Calu3 (cell line): Measurements from ENCODE around the gene ANO4. TPM values are rescaled to one million over a fixed set of nuclear protein-coding genes. Genes with fewer than 3 reads are reported as not detected.

Source experiments
- BruUV-seq: library from RNA; stranded (reverse); fragments of 400-500 nt; replicated peaks from 2 replicates; lab custom pipeline; 2021; lab: Mats Ljungman, UMichigan
- CTCF ChIA-PET: fragments of 300-600 bp; sonication (Branson Sonifier 250); formaldehyde crosslinking; loops from one replicate; lab custom pipeline; 2022; ENCODE audit warnings: antibody characterized with exemption; lab: Charles Lee
- DNase-seq: peaks from one replicate; pipeline ENCODE4 v3.0.0; 2022
- H3K27ac Mint-ChIP-seq: one replicate; pipeline ENCODE4 v1.8.0; 2022; ENCODE audit warnings: mixed read lengths; ENCODE audit not compliant: unreplicated experiment
- H3K27me3 Mint-ChIP-seq: one replicate; pipeline ENCODE4 v1.8.0; 2022; ENCODE audit warnings: mixed read lengths; ENCODE audit not compliant: unreplicated experiment
- H3K36me3 Mint-ChIP-seq: one replicate; pipeline ENCODE4 v1.8.0; 2022; ENCODE audit warnings: mild to moderate bottlenecking, moderate library complexity, mixed read lengths; ENCODE audit not compliant: insufficient read depth, unreplicated experiment
- H3K4me1 Mint-ChIP-seq: one replicate; pipeline ENCODE4 v1.8.0; 2022; ENCODE audit warnings: mild to moderate bottlenecking, low read depth, mixed read lengths; ENCODE audit not compliant: unreplicated experiment
- H3K4me3 Mint-ChIP-seq: one replicate; pipeline ENCODE4 v1.8.0; 2022; ENCODE audit warnings: mild to moderate bottlenecking, low read depth, moderate library complexity, mixed read lengths; ENCODE audit not compliant: unreplicated experiment
- H3K9me3 Mint-ChIP-seq: one replicate; pipeline ENCODE4 v1.8.0; 2022; ENCODE audit warnings: low read depth, mixed read lengths; ENCODE audit not compliant: unreplicated experiment
- intact Hi-C: fragments of 100-400 bp; cut with micrococcal nuclease; formaldehyde crosslinking; loops from one replicate; pipeline ENCODE4 v1.10.0; 2022; ENCODE audit not compliant: unreplicated experiment
- total RNA-seq: library from RNA; stranded (reverse); gene quantifications from 2 replicates; pipeline ENCODE4 v1.2.3, GENCODE V29; 2022
- TF ChIP-seq, protein P1 (sequence below): fragments of 200-600 bp; IDR thresholded peaks from one replicate; pipeline ENCODE4 v1.8.0; 2022; ENCODE audit warnings: antibody characterized with exemption; ENCODE audit not compliant: unreplicated experiment

Gene ANO4
- total RNA-seq, 1 experiment from 2014 or later: 1.9 TPM

DNA sequence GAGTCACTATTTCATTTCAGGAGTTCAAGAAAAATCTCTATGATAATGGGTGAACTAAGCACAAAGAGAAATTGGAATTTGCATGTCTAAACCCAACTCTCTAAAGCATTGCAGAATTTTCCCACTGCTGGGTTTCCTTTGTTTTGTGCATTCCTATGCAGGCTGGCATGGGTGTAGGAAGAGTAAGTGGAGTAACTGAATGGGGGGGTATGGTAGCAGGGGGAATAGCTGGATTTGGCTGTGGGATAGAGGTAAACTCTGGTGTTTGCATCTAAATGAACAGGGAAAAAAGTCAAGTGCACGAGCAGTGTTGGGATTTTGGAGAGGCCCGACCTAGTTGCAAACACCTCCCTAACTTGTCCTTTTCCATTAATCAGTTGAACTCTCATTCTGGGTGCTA, 159.1 kb downstream of the ANO4 start:
- no peak overlapping the region for H3K27ac Mint-ChIP-seq
- DNase-seq: no peak
- CTCF ChIA-PET: no interaction called here
- H3K36me3 Mint-ChIP-seq: no peaks in the 10 kb centered on the region
- TF ChIP-seq, protein P1, sequence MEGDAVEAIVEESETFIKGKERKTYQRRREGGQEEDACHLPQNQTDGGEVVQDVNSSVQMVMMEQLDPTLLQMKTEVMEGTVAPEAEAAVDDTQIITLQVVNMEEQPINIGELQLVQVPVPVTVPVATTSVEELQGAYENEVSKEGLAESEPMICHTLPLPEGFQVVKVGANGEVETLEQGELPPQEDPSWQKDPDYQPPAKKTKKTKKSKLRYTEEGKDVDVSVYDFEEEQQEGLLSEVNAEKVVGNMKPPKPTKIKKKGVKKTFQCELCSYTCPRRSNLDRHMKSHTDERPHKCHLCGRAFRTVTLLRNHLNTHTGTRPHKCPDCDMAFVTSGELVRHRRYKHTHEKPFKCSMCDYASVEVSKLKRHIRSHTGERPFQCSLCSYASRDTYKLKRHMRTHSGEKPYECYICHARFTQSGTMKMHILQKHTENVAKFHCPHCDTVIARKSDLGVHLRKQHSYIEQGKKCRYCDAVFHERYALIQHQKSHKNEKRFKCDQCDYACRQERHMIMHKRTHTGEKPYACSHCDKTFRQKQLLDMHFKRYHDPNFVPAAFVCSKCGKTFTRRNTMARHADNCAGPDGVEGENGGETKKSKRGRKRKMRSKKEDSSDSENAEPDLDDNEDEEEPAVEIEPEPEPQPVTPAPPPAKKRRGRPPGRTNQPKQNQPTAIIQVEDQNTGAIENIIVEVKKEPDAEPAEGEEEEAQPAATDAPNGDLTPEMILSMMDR: no peak
- H3K4me1 Mint-ChIP-seq: peaks cover 15% of the 10 kb centered on the region
- H3K4me3 Mint-ChIP-seq: no peak overlapping the region
- intact Hi-C loops: no loop called here
- H3K27me3 Mint-ChIP-seq: no peaks in the 10 kb centered on the region
- BruUV-seq: no TSS peak
- H3K9me3 Mint-ChIP-seq: no peaks in the 10 kb centered on the region

- Mint-ChIP-seq H3K36me3 (no peaks in the 10 kb centered on the region), H3K27me3 (no peaks in the 10 kb centered on the region), H3K4me3 (no peak overlapping the region), H3K27ac (no peak overlapping the region), H3K9me3 (no peaks in the 10 kb centered on the region), H3K4me1 (peaks cover 18% of the 10 kb centered on the region)
- no peak for DNase-seq
- intact Hi-C loops: no loop called here
- TF ChIP-seq, protein P1: no peak
- CTCF ChIA-PET: no interaction called here
- BruUV-seq: no TSS peak
These were observed 159.5 kb downstream of the ANO4 start for GRCh38 chr12:100954118-100954517.

DNA sequence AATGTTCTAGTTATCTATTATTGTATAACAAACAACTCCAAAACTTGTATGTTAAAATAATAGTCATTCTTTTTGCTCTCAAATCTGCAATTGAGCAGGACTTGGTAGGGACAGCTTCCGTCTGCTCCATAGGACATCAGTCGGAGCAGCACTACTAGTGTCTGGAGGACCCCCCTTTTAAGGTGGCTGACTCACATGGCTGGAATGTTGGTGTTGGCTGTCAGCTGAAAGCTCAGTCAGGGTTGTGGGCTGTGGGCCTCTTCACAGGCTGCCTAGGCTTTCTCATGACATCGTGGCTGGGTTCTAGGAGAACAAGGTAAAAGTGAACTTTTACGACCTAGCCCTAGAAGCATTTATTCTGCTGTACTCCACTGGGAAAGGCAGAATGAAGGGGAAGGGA, 160.6 kb downstream of the ANO4 start:
- Mint-ChIP-seq H3K4me1 (peaks cover 28% of the 10 kb centered on the region), H3K9me3 (peaks cover 3% of the 10 kb centered on the region), H3K4me3 (no peak overlapping the region), H3K27ac (no peak overlapping the region), H3K27me3 (no peaks in the 10 kb centered on the region), H3K36me3 (no peaks in the 10 kb centered on the region)
- peak; percentile 35 for DNase-seq
- TF ChIP-seq, protein P1: no peak
- BruUV-seq: no TSS peak
- CTCF ChIA-PET: no interaction called here
- intact Hi-C loops: no loop called here

GRCh38 chr12:100956311-100956852, 161.8 kb downstream of the ANO4 start:
- CTCF ChIA-PET: no interaction called here
- H3K27me3 Mint-ChIP-seq: no peaks in the 10 kb centered on the region

More at GRCh38 chr12:100956311-100956852, 161.8 kb downstream of the ANO4 start:
- BruUV-seq: no TSS peak
- Mint-ChIP-seq H3K9me3 (peaks cover 3% of the 10 kb centered on the region), H3K4me1 (peaks cover 28% of the 10 kb centered on the region), H3K27ac (no peak overlapping the region), H3K36me3 (no peaks in the 10 kb centered on the region), H3K4me3 (no peak overlapping the region)
- intact Hi-C loops: no loop called here
- DNase-seq: no peak
- TF ChIP-seq, protein P1: no peak
